Measurements from ENCODE around the gene RALGPS2. TPM values are rescaled to one million over a fixed set of nuclear protein-coding genes. Genes with fewer than 3 reads are reported as not detected.

RALGPS2 gene
- total and polyA plus RNA-seq, 2 of the 13 experiments (the other 11 are each of a cell fraction or from before 2014, with no cell fraction given) = 15.6 to 36.0 TPM

- Histone ChIP-seq H3K4me3 (replicated peaks in 1 of 3; ENCODE audit: insufficient read depth in 1 of 3, low read depth in 2 of 3, low read length in 3 of 3) (no peak overlapping the region), H3K36me3 (replicated peaks in 1 of 2; ENCODE audit: control insufficient read depth in 1 of 2, insufficient read depth in 2 of 2, low read length in 2 of 2) (no peaks in the 10 kb centered on the region), H3K9ac (ENCODE audit: insufficient read depth, low read depth, low read length) (no peak overlapping the region), H3K79me2 (ENCODE audit: insufficient read depth, low read length) (no peaks in the 10 kb centered on the region), H3K9me3 (ENCODE audit: low read length) (no peaks in the 10 kb centered on the region), H4K20me1 (ENCODE audit: insufficient read depth, low read length) (no peaks in the 10 kb centered on the region), H3K27ac (ENCODE audit: extremely low read length, insufficient read depth, low read length) (no peak overlapping the region), H3K4me2 (ENCODE audit: low read depth, low read length) (no peak overlapping the region), H2AFZ (ENCODE audit: low read length) (no peak overlapping the region), H3K27me3 (ENCODE audit: control insufficient read depth in 1 of 2, insufficient read depth in 2 of 2, low read length in 2 of 2) (peaks cover 6 to 14% of the 10 kb centered on the region in 2 experiments; a peak in 3 of 5 replicates), H3K4me1 (ENCODE audit: insufficient read depth, low read length) (peaks cover 34% of the 10 kb centered on the region)
- ChIA-PET POLR2A (interaction anchor here (1.0 kb wide), 1 partner anchor 10 kb away, joined by 3 read pairs; no protein-coding TSS in a partner anchor), CTCF (ENCODE audit: low intra/inter-chr PET ratio, low total read pairs) (no interaction called here)
- 58% methylated on average over 15 of the region's 15 CpGs for WGBS (ENCODE audit: low lambda C conversion rate)
- no TSS peak for BruUV-seq (replicated peaks)
- TF ChIP-seq BRF2 (CRISPR knock-in tag; IDR thresholded peaks at IDR 0.05) (no peak), SIX4 (CRISPR knock-in tag; IDR thresholded peaks at IDR 0.05) (no peak), HDAC6 (IDR thresholded peaks at IDR 0.05; ENCODE audit: low read depth, low read length) (no peak), ZNF484 (CRISPR knock-in tag; IDR thresholded peaks at IDR 0.05; ENCODE audit: borderline replicate concordance, low read depth) (no peak)
- TF ChIP-seq, protein P1, sequence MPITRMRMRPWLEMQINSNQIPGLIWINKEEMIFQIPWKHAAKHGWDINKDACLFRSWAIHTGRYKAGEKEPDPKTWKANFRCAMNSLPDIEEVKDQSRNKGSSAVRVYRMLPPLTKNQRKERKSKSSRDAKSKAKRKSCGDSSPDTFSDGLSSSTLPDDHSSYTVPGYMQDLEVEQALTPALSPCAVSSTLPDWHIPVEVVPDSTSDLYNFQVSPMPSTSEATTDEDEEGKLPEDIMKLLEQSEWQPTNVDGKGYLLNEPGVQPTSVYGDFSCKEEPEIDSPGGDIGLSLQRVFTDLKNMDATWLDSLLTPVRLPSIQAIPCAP (CRISPR knock-in tag; IDR thresholded peaks at IDR 0.05; ENCODE audit: low read depth) = no peak
- TF ChIP-seq, protein P2, sequence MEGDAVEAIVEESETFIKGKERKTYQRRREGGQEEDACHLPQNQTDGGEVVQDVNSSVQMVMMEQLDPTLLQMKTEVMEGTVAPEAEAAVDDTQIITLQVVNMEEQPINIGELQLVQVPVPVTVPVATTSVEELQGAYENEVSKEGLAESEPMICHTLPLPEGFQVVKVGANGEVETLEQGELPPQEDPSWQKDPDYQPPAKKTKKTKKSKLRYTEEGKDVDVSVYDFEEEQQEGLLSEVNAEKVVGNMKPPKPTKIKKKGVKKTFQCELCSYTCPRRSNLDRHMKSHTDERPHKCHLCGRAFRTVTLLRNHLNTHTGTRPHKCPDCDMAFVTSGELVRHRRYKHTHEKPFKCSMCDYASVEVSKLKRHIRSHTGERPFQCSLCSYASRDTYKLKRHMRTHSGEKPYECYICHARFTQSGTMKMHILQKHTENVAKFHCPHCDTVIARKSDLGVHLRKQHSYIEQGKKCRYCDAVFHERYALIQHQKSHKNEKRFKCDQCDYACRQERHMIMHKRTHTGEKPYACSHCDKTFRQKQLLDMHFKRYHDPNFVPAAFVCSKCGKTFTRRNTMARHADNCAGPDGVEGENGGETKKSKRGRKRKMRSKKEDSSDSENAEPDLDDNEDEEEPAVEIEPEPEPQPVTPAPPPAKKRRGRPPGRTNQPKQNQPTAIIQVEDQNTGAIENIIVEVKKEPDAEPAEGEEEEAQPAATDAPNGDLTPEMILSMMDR (CRISPR knock-in tag; IDR thresholded peaks at IDR 0.05) = no peak
- TF ChIP-seq, protein P3, sequence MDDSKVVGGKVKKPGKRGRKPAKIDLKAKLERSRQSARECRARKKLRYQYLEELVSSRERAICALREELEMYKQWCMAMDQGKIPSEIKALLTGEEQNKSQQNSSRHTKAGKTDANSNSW (CRISPR knock-in tag; IDR thresholded peaks at IDR 0.05; ENCODE audit: borderline replicate concordance) = no peak
- intact Hi-C loops (cut with micrococcal nuclease; ENCODE audit: unreplicated experiment) = no loop called here
- DNase-seq (ENCODE audit: low spot score) = no peak
- no peak for ATAC-seq
- in situ Hi-C loops (cut with HindIII; ENCODE audit: extremely low pct_ligation_motif_present, low pct_unique_long_range_greater_than_20kb) = no loop called here
- FAIRE-seq = no peak
Observed at GRCh38 chr1:178942285-178943198, 217.5 kb downstream of the RALGPS2 start.

Data from HepG2 (cell line).